DMS79 (cell line): ENCODE results near the gene CLPSL1.
A peak's percentile ranks its signal among the peaks of the same experiment; 100 is the strongest.

Experiments used
- DNase-seq: peaks from one replicate; lab custom pipeline; 2025; lab: John Stamatoyannopoulos, UW

Gene CLPSL1

DNA sequence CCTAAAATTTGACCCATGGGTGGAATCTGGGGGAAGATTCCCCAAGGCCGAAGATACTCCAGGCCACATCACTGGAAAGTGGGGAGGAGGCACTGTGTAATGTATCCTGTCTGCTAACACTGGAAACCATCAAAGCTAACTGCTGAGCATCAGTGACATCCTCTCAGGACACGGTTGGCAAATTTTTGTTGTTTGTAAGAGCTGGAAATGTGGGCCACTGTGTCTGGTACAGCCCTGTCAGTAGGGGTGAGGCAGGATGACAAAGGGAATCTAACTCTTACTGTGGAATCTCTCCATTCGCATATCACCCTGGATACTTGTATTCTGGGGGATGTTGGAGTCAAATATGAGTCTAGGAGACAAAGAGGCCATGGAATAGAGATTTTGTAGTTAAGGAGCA is 21.4 kb upstream of the CLPSL1 start:
- no peak for DNase-seq

DNA sequence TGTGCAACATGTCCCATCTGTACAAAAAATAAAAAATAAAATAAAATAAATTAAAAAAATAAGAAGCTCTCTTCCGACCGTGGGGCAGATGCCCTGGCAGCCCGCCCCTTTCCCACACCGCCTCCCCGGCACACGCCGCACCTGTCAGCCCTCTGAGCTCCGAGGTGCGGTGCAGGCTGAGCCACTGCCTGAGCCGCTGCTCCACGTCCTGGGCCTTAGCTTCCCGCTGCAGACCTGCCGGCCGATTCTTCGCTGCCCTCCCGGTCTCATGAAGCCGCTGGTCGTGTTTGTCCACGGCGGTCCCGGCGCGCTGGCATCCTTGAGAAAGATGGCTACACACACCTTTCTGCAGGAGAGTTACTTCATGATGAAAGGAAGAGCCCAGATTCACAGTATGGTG is 15.1 kb upstream of the CLPSL1 start:
- DNase-seq, result no peak

DNA sequence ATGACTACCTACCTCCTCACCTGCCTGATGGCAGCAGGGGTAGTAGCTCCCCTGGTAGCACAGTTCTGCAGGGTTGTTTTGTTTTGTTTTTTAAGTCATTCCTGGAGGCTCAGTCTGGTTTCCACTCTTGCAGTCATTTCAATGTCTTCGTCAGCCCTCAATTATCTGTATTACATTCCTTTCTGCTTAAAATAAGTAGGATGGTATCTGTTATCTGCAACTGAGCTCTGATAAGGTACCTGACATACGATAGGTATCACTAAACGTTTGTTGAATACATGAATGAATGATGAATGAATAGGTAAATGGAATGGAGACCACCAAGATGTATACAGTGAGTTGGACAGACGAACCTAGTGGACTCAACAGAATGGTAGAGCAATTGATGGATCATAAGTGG is 11.6 kb upstream of the CLPSL1 start:
- DNase-seq, result no peak

DNA sequence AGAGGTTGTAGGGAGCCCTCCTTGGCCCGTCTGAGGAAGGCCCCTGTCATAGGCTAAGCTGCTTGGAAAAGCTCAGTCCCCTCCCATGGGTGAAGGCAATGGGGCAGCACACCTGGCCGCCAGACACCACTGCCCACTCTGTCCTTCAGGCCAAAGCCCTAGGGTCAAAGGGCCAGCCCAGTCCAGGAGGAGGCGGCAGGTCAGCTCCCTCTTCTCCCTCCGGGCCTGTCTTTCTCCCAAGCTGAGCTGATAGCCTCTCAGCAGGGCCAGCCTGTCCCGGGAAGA is 9.5 kb upstream of the CLPSL1 start:
- DNase-seq, result no peak

DNA sequence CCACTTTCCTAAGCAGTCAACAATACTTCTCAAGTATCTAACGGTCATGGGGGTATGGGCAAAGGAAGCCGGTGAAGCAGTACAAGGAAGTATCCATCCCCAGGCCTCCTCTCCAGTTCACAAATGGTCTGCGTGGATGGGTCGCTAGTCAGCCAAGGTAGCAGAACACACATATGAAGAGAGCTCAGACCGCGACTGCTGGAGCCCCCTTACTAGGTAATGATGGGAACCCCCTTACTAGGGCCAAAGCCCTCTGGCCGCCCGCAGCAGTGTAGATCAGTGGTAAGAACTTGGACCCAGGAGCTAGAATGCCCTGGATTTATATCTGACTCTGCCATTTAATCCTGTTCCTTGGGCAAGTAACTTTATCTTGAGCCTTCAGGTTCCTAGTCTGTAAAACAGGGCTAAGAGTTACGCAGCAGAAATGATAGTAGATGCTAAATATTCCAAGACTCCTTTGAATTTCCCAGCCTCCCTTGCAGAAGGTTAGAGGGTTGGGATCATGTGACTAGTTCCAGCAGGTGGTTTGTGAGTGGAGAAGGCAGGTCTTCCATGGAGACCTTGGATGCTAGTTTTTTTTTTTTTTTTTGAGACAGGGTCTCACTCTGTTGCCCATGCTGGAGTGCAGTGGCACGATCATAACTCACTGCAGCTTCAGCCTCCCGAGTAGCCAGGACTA is 6.6 kb upstream of the CLPSL1 start:
- DNase-seq, result no peak

DNA sequence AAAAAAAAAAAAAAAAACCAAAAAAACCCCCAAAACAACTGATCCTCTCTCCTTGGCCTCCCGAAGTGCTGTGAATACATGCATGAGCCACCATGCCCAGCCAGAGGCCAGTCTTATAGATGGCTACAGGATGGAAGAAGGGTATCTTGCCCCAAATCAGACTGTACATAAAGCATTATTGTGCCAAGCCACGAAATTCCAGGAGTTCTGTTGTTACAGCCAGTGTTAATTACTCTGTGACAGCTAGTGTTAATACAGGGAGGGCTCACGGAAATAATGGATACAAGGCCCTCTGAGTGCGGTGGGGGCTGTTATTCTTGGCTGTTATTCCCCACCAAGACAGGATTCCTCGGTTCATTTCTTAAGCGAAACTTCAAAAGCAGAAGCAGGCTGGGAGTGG is 5.8 kb upstream of the CLPSL1 start:
- DNase-seq, result no peak

DNA sequence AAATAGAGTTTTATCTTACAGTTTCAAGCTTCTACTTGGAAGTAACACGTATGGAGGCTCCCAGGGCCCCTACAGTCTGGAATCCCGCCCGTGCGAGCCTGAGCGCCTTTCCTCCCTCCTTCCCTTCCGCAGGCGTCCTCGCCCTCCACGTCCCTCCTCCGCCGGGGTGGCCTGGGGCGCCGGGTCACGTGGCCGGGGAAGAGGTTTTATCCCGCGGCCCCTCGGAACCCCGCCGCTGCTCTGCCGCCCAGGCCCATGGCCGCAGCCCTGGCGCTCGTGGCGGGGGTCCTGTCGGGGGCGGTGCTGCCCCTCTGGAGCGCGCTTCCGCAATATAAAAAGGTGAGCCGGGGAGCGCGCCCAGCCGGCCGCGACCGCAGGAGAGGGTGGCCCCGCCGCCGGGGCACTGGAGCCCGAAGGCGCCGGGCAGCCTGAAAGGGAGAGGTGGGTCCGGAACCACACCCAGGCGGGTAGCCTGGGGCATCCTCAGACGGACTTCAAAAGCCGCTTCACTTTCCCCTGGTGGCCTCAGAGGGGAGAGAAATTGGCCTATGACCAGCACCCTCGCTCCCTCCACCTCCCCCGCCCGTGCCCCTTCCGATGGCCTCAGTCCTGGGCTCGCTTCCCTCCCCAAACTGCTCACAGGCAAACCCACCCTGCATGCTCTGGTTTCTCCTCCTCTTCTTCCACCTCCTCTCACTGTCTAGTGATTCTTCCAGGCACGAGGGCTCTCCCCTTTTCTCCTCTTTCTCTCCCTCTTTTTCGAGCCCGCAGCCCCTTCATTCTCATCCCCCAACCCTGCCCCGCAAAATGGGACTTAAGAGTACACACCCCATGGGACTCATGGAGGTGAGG is 4.2 kb upstream of the CLPSL1 start, which contains the start of gene CLPSL2:
Gene CLPSL2, plus strand, starts transcription at position 235 of the 852 bp plus-strand sequence. Its CDS starts 21 bp downstream, at position 256.
- DNase-seq, result peak; percentile 43

DNA sequence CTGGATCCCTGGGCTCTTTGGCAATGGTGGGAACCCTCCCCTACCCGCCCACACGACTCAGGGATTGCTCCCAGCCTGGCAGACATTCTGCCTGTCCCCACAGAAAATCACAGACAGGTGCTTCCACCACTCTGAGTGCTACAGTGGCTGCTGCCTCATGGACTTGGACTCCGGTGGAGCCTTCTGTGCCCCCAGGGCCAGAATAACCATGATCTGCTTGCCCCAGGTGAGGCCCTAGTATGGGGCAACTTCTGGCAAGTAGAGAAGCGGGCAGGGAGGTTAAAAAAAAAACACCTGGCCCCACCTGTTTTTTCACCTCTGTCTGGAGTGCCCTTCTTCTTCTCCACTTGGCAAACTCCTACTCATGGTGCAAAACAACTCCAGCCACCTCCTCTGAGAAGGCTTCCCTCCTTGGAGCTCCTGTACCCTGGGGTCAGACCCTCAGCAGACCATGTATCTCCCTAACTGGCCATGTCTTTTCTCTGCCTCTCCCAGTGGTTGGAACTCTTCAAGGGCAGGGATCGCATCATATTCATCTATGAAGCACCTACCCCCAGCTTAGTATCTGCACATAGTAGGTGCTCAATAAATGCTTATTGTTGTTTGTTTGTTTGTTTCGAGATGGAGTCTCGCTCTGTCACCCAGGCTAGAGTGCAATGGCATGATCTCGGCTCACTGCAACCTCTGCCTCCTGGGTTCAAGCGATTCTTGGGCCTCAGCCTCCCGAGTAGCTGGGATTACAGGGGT is 3.3 kb upstream of the CLPSL1 start:
- DNase-seq, result no peak

DNA sequence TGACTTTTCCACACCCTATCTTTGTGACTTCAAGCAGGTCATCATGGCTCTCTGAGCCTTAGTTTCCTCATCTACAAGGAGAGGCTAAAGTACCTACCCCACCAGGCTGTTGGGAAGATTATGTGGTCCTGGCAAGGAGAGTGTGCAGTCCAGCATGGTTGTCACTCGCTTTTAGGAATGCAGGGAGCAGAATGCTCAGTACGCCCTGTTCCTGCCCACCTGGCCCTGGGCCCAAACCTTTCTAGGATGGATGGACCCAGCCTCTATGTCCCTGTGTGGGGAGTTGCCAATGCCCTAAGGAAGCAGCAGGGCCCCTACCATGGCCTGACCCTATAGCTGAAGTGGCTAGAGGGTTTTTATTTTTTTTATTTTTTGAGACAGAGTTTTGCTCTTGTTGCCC is 2.4 kb upstream of the CLPSL1 start:
- no peak for DNase-seq

DNA sequence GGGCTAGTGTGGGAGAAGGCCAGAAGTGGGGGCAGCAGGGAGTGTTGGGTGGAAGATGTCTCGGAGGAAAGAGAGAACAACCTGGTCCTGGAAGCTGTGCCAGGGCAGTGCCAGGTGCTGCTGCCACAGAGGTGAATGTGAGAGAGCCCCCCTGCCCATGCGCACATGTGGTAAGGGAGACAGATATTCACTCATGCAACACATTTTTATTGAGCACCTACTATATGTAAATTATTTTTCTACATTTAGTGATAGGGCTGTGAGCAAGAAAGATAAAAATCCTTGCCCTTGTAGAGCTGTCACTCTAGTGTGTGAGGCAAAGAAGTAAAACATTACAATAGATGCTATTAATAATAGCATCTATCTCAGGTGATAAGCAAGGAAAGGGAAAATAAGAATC is 471 bp downstream of the CLPSL1 start:
- DNase-seq, result no peak

DNA sequence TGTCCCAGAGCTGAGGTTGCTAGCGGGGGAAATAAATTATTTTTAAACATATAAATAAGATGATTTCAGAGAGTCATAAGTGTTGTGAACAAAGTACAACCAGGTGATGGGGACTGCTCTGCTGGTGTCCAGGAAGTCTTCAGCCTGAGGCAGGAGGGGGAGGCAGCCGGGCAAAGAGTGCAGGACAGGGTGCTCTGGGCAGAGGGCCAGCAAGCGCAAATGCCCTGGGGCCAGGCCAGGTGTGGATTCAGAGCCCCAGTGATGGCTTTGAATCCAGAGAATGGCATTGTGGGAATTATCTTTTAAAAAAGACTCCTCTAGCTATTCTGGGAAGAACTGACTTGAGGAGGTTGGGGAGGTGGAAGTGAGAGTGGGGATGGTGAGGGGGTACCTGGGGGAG is 1.6 kb downstream of the CLPSL1 start:
- no peak for DNase-seq

DNA sequence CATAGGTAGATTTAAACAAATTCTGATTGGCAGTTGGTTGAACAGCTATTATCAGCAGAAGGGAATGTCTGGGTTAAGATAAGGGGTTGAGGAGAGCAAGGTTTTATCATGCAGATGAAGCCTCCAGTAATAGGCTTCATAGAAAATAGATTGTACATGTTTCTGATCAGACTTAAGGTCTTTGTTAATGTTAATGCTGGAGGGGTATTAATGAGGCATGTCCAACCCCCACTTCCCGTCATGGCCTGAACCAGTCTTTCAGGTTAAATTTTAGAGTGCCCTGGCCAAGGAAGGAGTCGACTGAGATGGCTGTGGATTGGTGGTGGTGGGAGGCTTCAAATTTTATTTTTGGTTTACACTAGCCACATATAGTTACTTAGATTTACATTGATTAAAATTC is 3.4 kb downstream of the CLPSL1 start:
- DNase-seq, result no peak

DNA sequence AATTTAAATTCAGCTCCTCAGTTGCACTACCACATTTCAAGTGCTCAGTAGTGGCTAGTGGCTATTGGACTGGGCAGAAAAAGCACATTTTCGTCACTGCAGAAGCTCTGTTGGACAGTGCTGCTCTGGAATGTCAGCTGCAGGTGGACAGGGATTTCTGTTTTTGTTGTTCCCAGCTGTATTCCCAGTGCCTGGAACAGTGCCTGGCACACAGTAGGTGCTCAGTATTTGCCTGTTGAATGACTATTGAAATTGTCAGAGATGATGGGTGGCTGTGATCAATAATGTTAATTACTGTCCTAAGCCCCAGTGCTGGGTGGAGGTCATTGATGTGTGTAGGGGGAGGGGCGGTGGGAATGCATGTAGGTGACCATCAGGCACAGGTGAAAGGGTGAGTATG is 5.5 kb downstream of the CLPSL1 start:
- DNase-seq, result no peak

DNA sequence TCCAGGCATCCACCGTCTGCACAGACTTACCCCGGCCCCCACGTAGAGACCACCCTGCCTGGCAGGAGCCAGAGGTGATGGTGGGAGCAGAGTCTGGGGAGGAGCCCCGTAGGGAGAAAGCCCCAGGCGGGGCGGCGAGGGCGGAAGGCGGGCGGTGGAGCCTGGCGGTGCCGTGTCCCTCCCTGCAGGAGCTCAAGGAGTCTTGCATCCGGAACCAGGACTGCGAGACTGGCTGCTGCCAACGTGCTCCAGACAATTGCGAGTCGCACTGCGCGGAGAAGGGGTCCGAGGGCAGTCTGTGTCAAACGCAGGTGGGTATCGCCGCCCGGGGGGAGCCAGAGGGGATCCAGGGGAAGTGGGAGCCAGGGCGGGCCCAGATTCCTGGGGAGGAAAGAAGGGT is 6.0 kb downstream of the CLPSL1 start:
- peak; percentile 30 for DNase-seq

DNA sequence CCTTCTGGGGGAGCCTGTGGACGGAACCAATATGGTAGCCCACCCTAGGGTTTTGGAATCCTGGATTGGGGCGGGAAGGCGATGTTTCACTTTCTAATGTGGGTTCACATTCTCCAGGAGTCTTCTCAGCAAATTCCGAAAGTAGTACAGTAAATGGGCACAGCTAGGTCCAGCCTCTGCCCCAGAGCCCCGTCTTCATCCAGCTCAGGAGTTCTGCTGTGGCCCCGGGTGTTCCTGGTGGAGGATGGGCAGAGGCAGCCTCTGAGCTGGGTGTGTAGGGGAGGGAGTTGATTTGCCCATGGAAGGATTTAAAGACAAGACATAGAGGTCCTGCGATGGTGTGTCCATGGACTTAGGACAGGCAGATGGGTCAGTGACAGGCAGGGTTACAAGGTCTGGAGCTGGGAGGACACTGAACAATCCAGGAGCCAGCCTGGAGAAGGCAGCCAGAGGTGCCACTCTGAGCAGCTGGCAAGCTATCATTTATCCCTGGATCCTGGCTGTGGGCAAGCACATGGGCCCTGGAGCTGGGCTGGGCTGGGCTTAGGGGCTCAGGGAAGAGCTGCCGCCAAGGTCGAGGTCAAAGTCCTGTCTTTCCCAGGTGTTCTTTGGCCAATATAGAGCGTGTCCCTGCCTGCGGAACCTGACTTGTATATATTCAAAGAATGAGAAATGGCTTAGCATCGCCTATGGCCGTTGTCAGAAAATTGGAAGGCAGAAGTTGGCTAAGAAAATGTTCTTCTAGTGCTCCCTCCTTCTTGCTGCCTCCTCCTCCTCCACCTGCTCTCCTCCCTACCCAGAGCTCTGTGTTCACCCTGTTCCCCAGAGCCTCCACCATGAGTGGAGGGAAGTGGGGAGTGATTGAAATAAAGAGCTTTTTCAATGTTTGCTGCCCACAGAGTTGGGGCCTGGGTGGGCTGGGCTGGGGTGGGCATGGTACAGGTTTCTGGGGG is 6.7 kb downstream of the CLPSL1 start:
- DNase-seq, result no peak

DNA sequence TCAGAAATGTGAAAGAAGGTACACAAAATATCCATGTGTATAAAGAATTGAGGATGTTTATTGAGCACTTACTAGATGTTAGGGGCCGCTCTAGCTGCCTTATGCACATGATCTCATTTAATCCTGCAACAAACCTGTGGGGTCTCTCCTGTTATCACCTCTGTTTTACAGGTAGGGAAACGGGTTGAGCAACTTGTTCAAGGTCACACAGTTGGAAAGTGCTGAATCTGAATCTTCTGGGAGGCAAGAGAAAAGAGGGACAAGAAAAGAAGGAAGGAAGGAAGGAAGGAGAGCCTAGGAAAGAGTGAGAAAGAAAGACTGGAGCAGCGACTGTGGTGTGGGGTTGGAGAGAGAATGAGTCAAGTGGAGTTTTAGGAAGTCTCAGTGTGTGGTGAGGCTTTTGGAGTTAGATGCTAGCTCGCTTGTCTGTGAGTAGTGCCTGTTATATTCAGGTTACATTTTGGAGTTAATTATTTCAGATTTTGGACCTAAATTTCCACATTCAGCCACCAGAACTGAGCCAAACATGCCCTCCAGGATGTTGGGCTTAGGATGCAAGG is 7.7 kb downstream of the CLPSL1 start:
- DNase-seq, result no peak

DNA sequence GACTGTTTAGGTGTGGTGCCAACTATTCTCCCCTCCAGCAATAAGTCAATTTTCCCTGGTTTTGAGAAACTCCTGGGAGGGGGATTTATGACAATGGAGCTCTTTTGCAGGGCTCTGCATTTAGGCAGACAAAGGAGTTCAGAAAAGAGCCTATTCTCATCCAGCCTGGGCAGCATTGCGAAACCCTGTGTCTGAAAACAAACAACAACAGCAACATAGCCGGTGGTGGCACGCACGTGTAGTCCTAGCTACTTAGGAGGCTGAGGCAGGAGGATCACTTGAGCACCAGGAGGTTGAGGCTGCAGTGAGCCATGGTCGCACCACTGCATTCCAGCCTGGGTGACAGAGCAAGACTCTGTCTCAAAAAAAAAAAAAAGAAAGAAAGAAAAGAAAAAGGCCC is 9.9 kb downstream of the CLPSL1 start:
- no peak for DNase-seq

DNA sequence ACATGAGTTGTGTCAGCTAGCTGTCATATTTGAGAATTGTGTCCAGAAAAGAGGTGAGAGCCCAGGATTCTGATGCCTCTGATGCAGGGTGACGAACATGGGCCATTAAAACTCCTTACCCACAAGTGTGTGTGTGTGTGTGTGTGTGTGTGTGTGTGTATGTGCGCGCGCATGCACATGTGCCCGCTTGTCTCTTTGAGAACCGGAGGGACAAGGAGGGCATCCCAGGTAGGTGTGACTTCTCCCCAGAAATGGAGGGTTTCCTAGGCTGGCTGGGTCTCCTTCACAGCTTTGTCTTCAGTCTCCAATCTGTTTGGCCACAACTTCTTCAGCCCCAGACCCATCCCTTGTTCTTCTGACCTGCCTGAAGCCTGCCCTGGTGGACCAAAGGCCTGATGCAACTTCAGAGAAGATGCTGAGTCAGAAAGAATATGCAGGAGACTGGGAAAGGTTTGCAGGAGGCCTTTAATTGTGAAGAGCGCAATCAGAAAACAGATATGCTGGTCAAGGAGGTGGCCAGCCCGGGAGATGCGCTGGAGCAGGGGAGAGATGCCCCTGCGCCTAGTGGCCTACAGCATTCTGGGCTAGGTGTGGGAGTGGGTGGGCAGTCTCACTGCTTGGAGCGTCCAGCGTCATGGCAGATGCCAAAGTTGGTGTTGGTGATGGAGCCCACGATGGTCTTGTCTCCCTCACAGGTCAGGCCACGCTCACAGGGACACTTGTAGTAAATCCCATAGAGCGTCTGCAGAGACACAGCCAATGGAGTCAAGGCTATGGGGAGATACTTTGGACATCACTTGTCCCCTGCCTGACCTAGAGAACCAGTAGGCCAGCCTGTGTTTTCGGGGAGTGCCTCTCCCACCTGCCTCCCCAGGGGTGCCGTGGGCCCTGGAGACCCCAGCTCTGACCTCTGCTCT is 14.0 kb downstream of the CLPSL1 start:
- no peak for DNase-seq

DNA sequence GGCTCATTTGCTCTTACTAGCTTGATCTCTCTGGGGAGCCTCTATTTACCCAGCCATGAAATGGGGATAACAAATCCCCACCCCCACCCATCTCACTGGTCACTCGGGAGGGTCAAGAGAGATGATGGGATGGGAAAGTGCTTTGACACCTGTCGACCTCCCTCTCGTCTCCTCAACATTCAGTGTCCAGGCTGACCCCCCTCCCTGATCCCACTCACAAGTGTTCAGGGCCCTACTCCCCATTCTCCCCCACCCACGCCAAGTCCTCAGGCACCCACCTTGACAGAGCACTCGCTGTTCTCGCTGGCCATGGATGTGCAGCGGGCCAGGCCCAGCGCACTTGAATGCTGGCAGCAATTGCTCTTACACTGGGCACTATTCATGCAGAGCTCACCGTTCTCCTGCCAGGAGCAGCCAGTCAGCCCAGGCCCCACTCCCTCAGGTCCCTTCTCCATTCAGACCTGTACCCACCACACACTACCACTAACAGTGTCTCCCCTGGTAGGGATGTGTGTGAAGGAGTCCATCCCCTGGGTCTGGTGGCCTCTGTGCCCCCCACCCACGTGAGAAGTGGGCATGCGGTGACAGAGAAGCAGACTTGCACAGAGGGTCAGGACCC is 14.7 kb downstream of the CLPSL1 start:
- no peak for DNase-seq

DNA sequence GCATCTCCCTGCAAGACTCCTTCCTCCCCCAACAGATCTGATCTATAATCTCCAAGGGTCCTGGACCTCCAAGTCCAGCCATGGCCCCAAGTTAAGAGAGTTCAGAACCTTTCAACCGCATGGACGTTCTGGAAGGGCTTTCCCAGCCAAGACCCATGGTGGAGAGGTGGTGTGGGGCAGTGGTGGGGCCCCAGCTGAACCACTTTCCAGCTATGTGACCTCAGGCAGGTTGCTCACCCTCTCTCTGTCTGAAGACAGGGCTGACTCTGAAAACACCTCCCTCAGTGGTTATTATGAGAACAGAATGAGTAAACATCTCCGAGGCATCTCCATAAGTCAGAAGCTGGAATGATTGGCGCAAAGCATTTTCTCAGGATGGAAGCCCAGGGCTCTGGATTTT is 15.4 kb downstream of the CLPSL1 start:
- no peak for DNase-seq
